H9 (cell line): Measurements from ENCODE around the gene RIOK2. TPM values are rescaled to one million over a fixed set of nuclear protein-coding genes. Genes with fewer than 3 reads are reported as not detected.

Experiments
- DNase-seq: peaks from one replicate; pipeline ENCODE4 v3.0.0-alpha.2; 2017
- H2AFZ ChIP-seq: one replicate; pipeline ENCODE4 v1.6.1; 2013; ENCODE audit warnings: mild to moderate bottlenecking, low read length, control low read depth, moderate library complexity
- H2AK5ac ChIP-seq: 2 replicates; pipeline ENCODE4 v1.6.1; 2013; ENCODE audit warnings: low read length, control low read depth, mixed read lengths; ENCODE audit not compliant: insufficient read length
- H2BK120ac ChIP-seq: one replicate; pipeline ENCODE4 v1.6.1; 2013; ENCODE audit warnings: low read depth, mild to moderate bottlenecking, low read length, control low read depth, inconsistent platforms; ENCODE audit not compliant: poor library complexity, severe bottlenecking
- H2BK12ac ChIP-seq: 2 replicates; pipeline ENCODE4 v1.6.1; 2013; ENCODE audit warnings: low read length, control low read depth, mixed read lengths, low read depth; ENCODE audit not compliant: insufficient read length
- H2BK15ac ChIP-seq: 2 replicates; pipeline ENCODE4 v1.6.1; 2013; ENCODE audit warnings: low read depth, low read length, control low read depth
- H2BK20ac ChIP-seq: one replicate; pipeline ENCODE4 v1.6.1; 2013; ENCODE audit warnings: low read depth, mild to moderate bottlenecking, low read length, control low read depth, inconsistent platforms; ENCODE audit not compliant: poor library complexity, severe bottlenecking
- H2BK5ac ChIP-seq: 2 replicates; pipeline ENCODE4 v1.6.1; 2013; ENCODE audit warnings: low read length, control low read depth, mixed read lengths; ENCODE audit not compliant: insufficient read length
- H3K14ac ChIP-seq: 2 replicates; pipeline ENCODE4 v1.6.1; 2013; ENCODE audit warnings: low read length, control low read depth; ENCODE audit not compliant: insufficient read depth
- H3K18ac ChIP-seq: 2 replicates; pipeline ENCODE4 v1.6.1; 2013; ENCODE audit warnings: low read depth, mild to moderate bottlenecking, mixed read lengths, low read length, control low read depth; ENCODE audit not compliant: insufficient read length
- H3K23ac ChIP-seq: 2 replicates; pipeline ENCODE4 v1.6.1; 2013; ENCODE audit warnings: low read length, control low read depth, mixed read lengths, low read depth; ENCODE audit not compliant: insufficient read length
- H3K23me2 ChIP-seq: 2 replicates; pipeline ENCODE4 v1.6.1; 2013; ENCODE audit warnings: low read depth, mild to moderate bottlenecking, mixed read lengths, low read length, control low read depth; ENCODE audit not compliant: insufficient read length, poor library complexity, severe bottlenecking
- H3K27ac ChIP-seq: 2 replicates; pipeline ENCODE4 v1.5.1; 2013; ENCODE audit warnings: low read length, control low read depth, mixed read lengths, low read depth; ENCODE audit not compliant: insufficient read length
- H3K27me3 ChIP-seq: 2 replicates; pipeline ENCODE4 v1.6.1; 2013; ENCODE audit warnings: low read length, control low read depth, inconsistent platforms; ENCODE audit not compliant: insufficient read depth
- H3K4ac ChIP-seq: 2 replicates; pipeline ENCODE4 v1.6.1; 2013; ENCODE audit warnings: low read depth, mild to moderate bottlenecking, control low read depth, inconsistent platforms, low read length, moderate library complexity
- H3K4me1 ChIP-seq: 2 replicates; pipeline ENCODE4 v1.6.1; 2013; ENCODE audit warnings: low read length, control low read depth, inconsistent platforms; ENCODE audit not compliant: insufficient read depth
- H3K4me2 ChIP-seq: 2 replicates; pipeline ENCODE4 v1.6.1; 2013; ENCODE audit warnings: low read length, control low read depth, mixed read lengths; ENCODE audit not compliant: insufficient read length, insufficient read depth
- H3K56ac ChIP-seq: 2 replicates; pipeline ENCODE4 v1.6.1; 2013; ENCODE audit warnings: low read depth, mild to moderate bottlenecking, mixed read lengths, low read length, control low read depth; ENCODE audit not compliant: insufficient read length
- H3K79me1 ChIP-seq: 2 replicates; pipeline ENCODE4 v1.6.1; 2013; ENCODE audit warnings: low read depth, mild to moderate bottlenecking, moderate library complexity, low read length, control low read depth, inconsistent platforms; ENCODE audit not compliant: insufficient read depth, poor library complexity, severe bottlenecking
- H3K79me2 ChIP-seq: 2 replicates; pipeline ENCODE4 v1.6.1; 2013; ENCODE audit warnings: low read length, control low read depth, inconsistent platforms; ENCODE audit not compliant: insufficient read depth
- H3K9ac ChIP-seq: 2 replicates; pipeline ENCODE4 v1.6.1; 2013; ENCODE audit warnings: low read length, control low read depth, mixed read lengths; ENCODE audit not compliant: insufficient read length; ENCODE audit errors: extremely low read depth
- H3K9me3 ChIP-seq: one replicate; pipeline ENCODE4 v1.6.1; 2013; ENCODE audit warnings: low read depth, low read length, inconsistent platforms; ENCODE audit not compliant: control insufficient read depth
- H3T11ph ChIP-seq: one replicate; pipeline ENCODE4 v1.6.1; 2013; ENCODE audit warnings: mild to moderate bottlenecking, low read length, control low read depth, inconsistent platforms
- H4K20me1 ChIP-seq: one replicate; pipeline ENCODE4 v1.6.1; 2013; ENCODE audit not compliant: control insufficient read depth, insufficient read length, insufficient read depth
- H4K5ac ChIP-seq: 2 replicates; pipeline ENCODE4 v1.6.1; 2013; ENCODE audit warnings: low read depth, mild to moderate bottlenecking, mixed read lengths, low read length, control low read depth; ENCODE audit not compliant: insufficient read length
- H4K8ac ChIP-seq: replicated peaks from 2 replicates; pipeline ENCODE4 v1.6.1; 2013; ENCODE audit warnings: low read length, control low read depth, mixed read lengths, low read depth; ENCODE audit not compliant: insufficient read length
- H4K91ac ChIP-seq: 2 replicates; pipeline ENCODE4 v1.6.1; 2013; ENCODE audit warnings: low read depth, mild to moderate bottlenecking, moderate library complexity, mixed read lengths, low read length, control low read depth; ENCODE audit not compliant: insufficient read length
- H3K27ac Mint-ChIP-seq, 3 experiments: 2 replicates in 2 of 3; 3 replicates in 1 of 3; pipeline ENCODE4 v1.8.0; 2020 to 2021; ENCODE audit warnings: mixed read lengths in 3 of 3, mild to moderate bottlenecking in 1 of 3, moderate library complexity in 1 of 3
- H3K27me3 Mint-ChIP-seq: 2 replicates; pipeline ENCODE4 v1.8.0; 2021; ENCODE audit warnings: low read depth, mild to moderate bottlenecking, moderate library complexity, mixed read lengths
- H3K36me3 Mint-ChIP-seq, 3 experiments: 2 replicates in 2 of 3; 3 replicates in 1 of 3; pipeline ENCODE4 v1.8.0; 2020 to 2021; ENCODE audit warnings: low read depth in 3 of 3, mixed read lengths in 3 of 3; ENCODE audit not compliant: insufficient read depth in 1 of 3
- H3K4me1 Mint-ChIP-seq, 2 experiments: 2 replicates each; pipeline ENCODE4 v1.8.0; 2020; ENCODE audit warnings: mixed read lengths in 2 of 2
- H3K4me3 Mint-ChIP-seq, 2 experiments: 2 replicates in 1 of 2; 3 replicates in 1 of 2; pipeline ENCODE4 v1.8.0; 2020 to 2021; ENCODE audit warnings: mild to moderate bottlenecking in 2 of 2, mixed read lengths in 2 of 2, moderate library complexity in 1 of 2
- H3K9me3 Mint-ChIP-seq, 2 experiments: 2 replicates in 1 of 2; 3 replicates in 1 of 2; pipeline ENCODE4 v1.8.0; 2020; ENCODE audit warnings: mild to moderate bottlenecking in 2 of 2, mixed read lengths in 2 of 2, moderate library complexity in 1 of 2
- CTCF ChIP-seq: fragments of 200-600 bp; sonication (generic); conservative IDR thresholded peaks from 3 replicates; pipeline ENCODE4 v1.8.0; 2021; ENCODE audit warnings: antibody characterized with exemption, mild to moderate bottlenecking
- WGBS: extraction: QIAGEN DNeasy Blood & Tissue Kit; methylation state at CpG from one replicate; pipeline ENCODE4 v1.1.7; 2013; ENCODE audit warnings: missing lambda C conversion rate, low lambda C conversion rate, mixed read lengths; ENCODE audit not compliant: insufficient read length; ENCODE audit errors: extremely low coverage; 5-methylcytosine and 5-hydroxymethylcytosine counted together
- total RNA-seq: library from RNA; stranded (reverse); gene quantifications from 2 replicates; pipeline ENCODE4 v1.2.1, GENCODE V29; 2021

RIOK2 gene
- total RNA-seq, 1 experiment from 2014 or later, result 39.5 TPM

- Histone ChIP-seq H2BK120ac (no peak overlapping the region), H3K23ac (no peak overlapping the region), H2BK20ac (no peak overlapping the region), H2BK15ac (no peak overlapping the region), H3K23me2 (no peaks in the 10 kb centered on the region), H3K27ac (no peak overlapping the region), H3K9me3 (no peaks in the 10 kb centered on the region), H3K4me1 (no peaks in the 10 kb centered on the region), H4K8ac (no peak overlapping the region), H4K91ac (no peak overlapping the region), H3K79me1 (no peaks in the 10 kb centered on the region), H4K20me1 (no peaks in the 10 kb centered on the region), H3K9ac (no peak overlapping the region), H3K4me2 (no peak overlapping the region), H2BK5ac (no peak overlapping the region), H2AK5ac (no peak overlapping the region), H3K27me3 (no peaks in the 10 kb centered on the region), H2AFZ (no peak overlapping the region), H3K18ac (no peak overlapping the region), H4K5ac (no peak overlapping the region), H3K56ac (no peak overlapping the region), H3K4ac (no peak overlapping the region), H3K79me2 (no peaks in the 10 kb centered on the region), H3K14ac (no peak overlapping the region), H2BK12ac (no peak overlapping the region), H3T11ph (no peak overlapping the region)
- Mint-ChIP-seq H3K4me3 (no peak overlapping the region), H3K27ac (no peak overlapping the region; a peak in 1 of 7 replicates), H3K4me1 (peaks cover 0 to 4% of the 10 kb centered on the region in 2 experiments; a peak in 2 of 4 replicates), H3K9me3 (no peaks in the 10 kb centered on the region; a peak in 2 of 5 replicates), H3K36me3 (peaks cover 0 to under 1% (median 0%) of the 10 kb centered on the region in 3 experiments; a peak in 1 of 7 replicates), H3K27me3 (no peaks in the 10 kb centered on the region)
- DNase-seq, result no peak
- no CpG with 5 or more reads among the region's 3 CpGs for WGBS
- no peak for TF ChIP-seq CTCF
These were observed 31.7 kb downstream of the RIOK2 start for GRCh38 chr5:97151370-97151769.
